SK-N-MC (cell line): ENCODE data around the gene RWDD1.

Source experiments
- DNase-seq: peaks from one replicate; pipeline ENCODE4 v3.0.0-alpha.2; 2011; ENCODE audit warnings: low read depth, low spot score
- H3K27ac ChIP-seq: fragments of 200-600 bp; sonication (generic); 2 replicates; pipeline ENCODE4 v1.5.1; 2016; ENCODE audit warnings: mixed run types
- H3K36me3 ChIP-seq: fragments of 200-600 bp; sonication (generic); 2 replicates; pipeline ENCODE4 v1.6.1; 2017; ENCODE audit warnings: antibody characterized with exemption, low read length, mixed read lengths; ENCODE audit not compliant: insufficient read depth
- H3K4me3 ChIP-seq: fragments of 200-600 bp; sonication (generic); 2 replicates; pipeline ENCODE4 v1.5.1; 2016
- H3K9ac ChIP-seq: fragments of 200-600 bp; sonication (generic); 2 replicates; pipeline ENCODE4 v1.8.0; 2017; ENCODE audit warnings: mixed run types, mixed read lengths; ENCODE audit not compliant: insufficient read length
- H3K9me3 ChIP-seq: fragments of 200-600 bp; sonication (generic); 2 replicates; pipeline ENCODE4 v1.6.1; 2017; ENCODE audit warnings: low read depth, mild to moderate bottlenecking, antibody characterized with exemption, low read length, moderate library complexity, mixed read lengths
- EZH2 ChIP-seq: fragments of 200-600 bp; sonication (generic); IDR thresholded peaks from one replicate; pipeline ENCODE4 v1.6.1; 2017; ENCODE audit warnings: antibody characterized with exemption
- FOXP2 ChIP-seq: optimal IDR thresholded peaks from 2 replicates; pipeline ENCODE3; 2011; ENCODE audit warnings: mild to moderate bottlenecking, moderate library complexity; ENCODE audit not compliant: insufficient read depth; ENCODE audit errors: extremely low read length, control extremely low read depth
- POLR2AphosphoS5 ChIP-seq: IDR thresholded peaks from 2 replicates; pipeline ENCODE4 v1.6.1; 2012; ENCODE audit warnings: mild to moderate bottlenecking, low read depth, low read length, borderline replicate concordance

The RWDD1 gene

DNA sequence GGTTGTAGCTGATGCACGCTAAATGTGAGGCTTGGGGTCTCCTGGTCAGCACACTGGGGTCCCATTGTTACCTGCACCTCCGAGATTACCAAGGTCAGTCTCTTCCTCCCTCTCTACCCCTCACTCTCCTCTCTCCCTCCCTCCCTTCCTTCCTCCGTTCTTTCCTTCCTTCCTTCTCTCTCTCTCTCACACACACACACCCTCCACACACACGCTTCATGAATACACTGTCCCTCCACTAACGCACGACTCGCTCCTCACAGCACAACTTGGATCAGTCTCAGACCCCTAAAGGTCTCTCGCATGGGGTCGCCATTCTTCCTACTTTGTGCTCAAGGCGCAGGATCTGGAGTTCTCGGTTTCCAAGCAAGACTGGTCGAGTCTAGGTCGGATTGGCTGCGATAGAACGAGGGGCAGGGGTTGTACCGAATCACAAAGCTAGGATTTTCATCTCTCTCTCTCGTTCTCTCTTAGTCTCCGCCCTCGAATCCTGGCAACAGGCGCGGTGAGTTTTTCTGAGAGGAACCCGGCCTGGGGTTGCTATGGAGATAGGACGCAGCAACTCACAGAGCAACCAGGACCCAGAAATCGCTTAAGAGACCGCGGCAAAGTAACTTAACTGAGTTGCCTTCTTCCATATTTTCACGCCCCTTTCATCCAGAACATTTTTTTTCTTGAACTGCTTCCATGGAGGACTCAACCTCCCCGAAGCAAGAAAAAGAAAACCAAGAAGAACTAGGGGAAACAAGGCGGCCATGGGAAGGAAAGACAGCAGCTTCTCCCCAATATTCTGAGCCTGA lies 44.8 kb downstream of the RWDD1 start, which contains the start of gene RSPH4A:
Gene RSPH4A, plus strand, starts transcription at position 543 of the 800 bp plus-strand sequence. Its CDS starts 145 bp downstream, at position 688.
- DNase-seq, result peak; percentile 73
- H3K27ac ChIP-seq, result no peak within 1 kb of the TSS
- peak within 1 kb of the TSS; percentile 45 for H3K9ac ChIP-seq
- no peaks in the 10 kb centered on the region for H3K9me3 ChIP-seq
- TF ChIP-seq POLR2AphosphoS5 (peak; percentile 91), EZH2 (no peak)
- H3K36me3 ChIP-seq, result no peaks in the 10 kb centered on the region
- peak within 1 kb of the TSS; percentile 83 for H3K4me3 ChIP-seq

DNA sequence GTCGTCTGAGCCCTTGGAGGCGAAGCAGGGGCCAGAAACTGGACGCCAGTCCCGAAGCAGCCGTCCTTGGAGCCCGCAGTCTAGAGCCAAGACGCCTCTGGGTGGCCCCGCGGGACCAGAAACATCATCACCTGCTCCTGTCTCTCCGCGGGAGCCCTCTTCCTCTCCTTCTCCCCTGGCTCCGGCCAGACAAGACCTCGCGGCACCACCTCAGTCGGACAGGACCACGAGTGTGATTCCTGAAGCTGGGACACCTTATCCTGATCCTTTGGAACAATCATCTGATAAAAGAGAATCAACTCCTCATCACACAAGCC lies 45.4 kb downstream of the RWDD1 start:
- no peak for TF ChIP-seq FOXP2
- TF ChIP-seq EZH2, result no peak
- TF ChIP-seq POLR2AphosphoS5, result no peak
- Histone ChIP-seq H3K27ac (no peak overlapping the region), H3K36me3 (no peaks in the 10 kb centered on the region), H3K4me3 (peak overlapping the region; percentile 83), H3K9me3 (no peaks in the 10 kb centered on the region), H3K9ac (no peak overlapping the region)
- no peak for DNase-seq

- TF ChIP-seq FOXP2 (no peak), EZH2 (no peak), POLR2AphosphoS5 (no peak)
- H3K9me3 ChIP-seq, result no peaks in the 10 kb centered on the region
- no peaks in the 10 kb centered on the region for H3K36me3 ChIP-seq
- no peak overlapping the region for H3K4me3 ChIP-seq
- DNase-seq, result no peak
- no peak overlapping the region for H3K9ac ChIP-seq
- no peak overlapping the region for H3K27ac ChIP-seq
These were observed 52.9 kb downstream of the RWDD1 start for GRCh38 chr6:116624036-116624805.

GRCh38 chr6:116625872-116626271 lies 54.6 kb downstream of the RWDD1 start:
- Histone ChIP-seq H3K9me3 (no peaks in the 10 kb centered on the region), H3K27ac (no peak overlapping the region), H3K4me3 (no peak overlapping the region), H3K36me3 (no peaks in the 10 kb centered on the region), H3K9ac (no peak overlapping the region)
- TF ChIP-seq POLR2AphosphoS5 (no peak), EZH2 (no peak), FOXP2 (no peak)
- DNase-seq, result no peak

DNA sequence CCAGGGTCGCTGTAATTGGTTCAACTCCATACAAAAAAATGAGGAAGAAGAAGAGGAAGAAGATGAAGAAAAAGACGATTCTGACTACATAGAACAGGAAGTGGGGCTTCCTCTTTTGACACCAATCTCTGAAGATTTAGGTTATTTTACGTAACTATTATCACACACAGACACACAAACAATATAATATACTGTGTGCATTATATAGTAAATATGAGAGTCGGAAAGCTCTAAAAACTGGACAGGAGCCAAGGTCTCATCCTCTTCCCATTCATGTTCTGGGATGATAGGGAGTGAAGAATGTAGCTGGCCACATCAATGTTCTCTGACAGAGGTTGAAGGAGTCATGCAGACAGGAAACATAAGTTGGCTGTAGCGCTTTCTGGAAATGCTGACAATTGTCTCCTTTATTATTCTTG lies 58.3 kb downstream of the RWDD1 start:
- Histone ChIP-seq H3K36me3 (peaks cover 2% of the 10 kb centered on the region), H3K4me3 (no peak overlapping the region), H3K9ac (no peak overlapping the region), H3K27ac (no peak overlapping the region), H3K9me3 (no peaks in the 10 kb centered on the region)
- TF ChIP-seq FOXP2 (no peak), POLR2AphosphoS5 (no peak), EZH2 (no peak)
- DNase-seq, result no peak

DNA sequence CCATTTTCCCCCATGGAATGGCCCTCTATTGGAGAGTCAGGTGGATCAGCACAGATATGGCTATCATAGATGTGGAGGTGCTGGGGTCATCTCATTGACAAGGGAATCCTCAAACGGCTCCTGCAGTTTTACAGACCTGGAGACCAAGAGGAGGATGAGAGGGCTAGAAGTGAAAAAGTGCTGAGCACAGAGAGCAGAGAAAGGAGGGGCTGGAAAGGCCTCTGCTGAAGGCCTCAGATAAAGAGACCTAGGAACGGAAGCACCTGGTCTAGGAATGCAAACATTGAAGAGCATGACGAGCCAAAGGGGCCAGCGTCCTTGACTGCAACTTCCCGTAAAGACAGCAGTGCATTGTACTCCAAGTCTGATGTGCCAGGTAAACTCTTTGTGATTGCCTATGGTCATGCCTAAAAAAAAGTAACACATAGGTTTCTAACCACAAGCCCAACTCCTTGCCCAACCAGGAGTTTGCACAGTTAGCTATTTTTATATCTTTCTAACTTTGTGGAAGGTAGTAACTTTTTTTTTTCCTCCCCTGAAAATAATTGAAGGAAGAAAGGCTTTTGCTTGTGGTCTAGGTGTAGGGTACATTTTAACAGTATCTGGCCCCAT lies 60.2 kb downstream of the RWDD1 start:
- peaks cover 6% of the 10 kb centered on the region for H3K36me3 ChIP-seq
- no peak overlapping the region for H3K4me3 ChIP-seq
- TF ChIP-seq FOXP2, result no peak
- TF ChIP-seq POLR2AphosphoS5, result no peak
- TF ChIP-seq EZH2, result no peak
- no peak overlapping the region for H3K9ac ChIP-seq
- no peak overlapping the region for H3K27ac ChIP-seq
- no peaks in the 10 kb centered on the region for H3K9me3 ChIP-seq
- no peak for DNase-seq

DNA sequence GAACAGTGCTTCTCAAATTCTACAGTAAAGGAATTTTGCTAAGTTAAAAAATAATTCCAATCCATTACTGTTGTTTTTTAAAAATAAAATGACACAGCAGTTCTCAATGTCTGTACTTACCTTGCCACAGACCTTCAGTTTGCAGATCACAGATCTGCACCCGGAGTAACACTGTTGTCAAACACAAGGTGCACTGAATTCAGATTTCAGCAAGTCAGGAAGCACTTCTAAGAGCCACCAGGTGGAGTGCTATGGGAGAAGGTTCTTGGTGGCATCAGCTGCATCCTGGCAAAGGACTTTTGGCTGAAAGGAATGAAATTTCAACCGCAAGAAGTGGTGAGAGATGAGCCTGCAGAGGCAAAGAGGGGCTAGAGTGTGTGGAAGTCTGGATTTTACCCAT lies 62.4 kb downstream of the RWDD1 start:
- DNase-seq, result no peak
- no peak overlapping the region for H3K4me3 ChIP-seq
- TF ChIP-seq FOXP2 (no peak), POLR2AphosphoS5 (no peak), EZH2 (no peak)
- H3K27ac ChIP-seq, result no peak overlapping the region
- H3K9ac ChIP-seq, result no peak overlapping the region
- no peaks in the 10 kb centered on the region for H3K9me3 ChIP-seq
- peaks cover 6% of the 10 kb centered on the region for H3K36me3 ChIP-seq
